SU-DHL-6 (cell line): ENCODE data around the gene TSPAN8.

Source experiments
- CTCF ChIP-seq: fragments of 200-600 bp; sonication (generic); IDR thresholded peaks from one replicate; pipeline ENCODE4 v1.5.1; 2017; ENCODE audit warnings: antibody characterized with exemption, mild to moderate bottlenecking, low read length, moderate library complexity; ENCODE audit not compliant: insufficient read depth, poor library complexity, severe bottlenecking
- EZH2phosphoT487 ChIP-seq: fragments of 200-600 bp; sonication (generic), shearing (Covaris generic); conservative IDR thresholded peaks from 2 replicates; pipeline ENCODE4 v1.6.1; 2018; ENCODE audit warnings: mild to moderate bottlenecking, antibody characterized with exemption, low read length, moderate library complexity, mixed read lengths

GRCh38 chr12:71139153-71139735 is 18.6 kb downstream of the TSPAN8 start:
- TF ChIP-seq CTCF (no peak), EZH2phosphoT487 (no peak)
